Esophagus squamous epithelium (tissue), 5 donors: ENCODE measurements around the gene BMP5. TPM values are rescaled to one million over a fixed set of nuclear protein-coding genes. Genes with fewer than 3 reads are reported as not detected.

ENCODE experiments used
- DNase-seq: peaks from one replicate; lab custom pipeline; 2025; lab: John Stamatoyannopoulos, UW
- H3K27ac ChIP-seq, 4 donors: fragments of 200-600 bp; sonication (generic); one replicate each; pipeline ENCODE4 v1.5.1; 2016 to 2019; ENCODE audit warnings: mild to moderate bottlenecking in 1 of 4
- H3K27me3 ChIP-seq, 4 donors: fragments of 200-600 bp; sonication (generic); 1 replicate in 3 of 4; 2 replicates in 1 of 4; pipeline versions ENCODE4 v1.5.1 to v1.6.0; 2017 to 2021; ENCODE audit warnings: antibody characterized with exemption in 1 of 4
- H3K36me3 ChIP-seq, 3 donors: fragments of 200-600 bp; sonication (generic); one replicate each; pipeline ENCODE4 v1.5.1; 2016 to 2019
- H3K4me1 ChIP-seq, 3 donors: fragments of 200-600 bp; sonication (generic); one replicate each; pipeline ENCODE4 v1.5.1; 2017 to 2019
- H3K4me3 ChIP-seq, 4 donors: fragments of 200-600 bp; sonication (generic); 1 replicate in 3 of 4; 2 replicates in 1 of 4; pipeline ENCODE4 v1.5.1; 2016 to 2019; ENCODE audit warnings: mild to moderate bottlenecking in 2 of 4, moderate library complexity in 1 of 4
- H3K9me3 ChIP-seq, 3 donors: fragments of 200-600 bp; sonication (generic); one replicate each; pipeline ENCODE4 v1.5.1; 2016 to 2019
- CTCF ChIP-seq, 6 experiments: fragments of 450-650 bp in 4 of 6; fragments of 200-600 bp in 2 of 6; sonication (generic) in 2 of 6; IDR thresholded peaks; one replicate each; pipeline ENCODE4 v1.5.1; 2016 to 2019; ENCODE audit warnings: antibody characterized with exemption in 6 of 6, mild to moderate bottlenecking in 4 of 6, moderate library complexity in 4 of 6
- POLR2A ChIP-seq, 4 donors: fragments of 450-650 bp; IDR thresholded peaks; one replicate each; pipeline ENCODE4 v1.6.1; 2017; ENCODE audit warnings: antibody characterized with exemption in 4 of 4, mild to moderate bottlenecking in 4 of 4, moderate library complexity in 3 of 4
- WGBS, 2 donors: methylation state at CpG; one replicate each; pipeline ENCODE4 v1.1.5; 2018; 5-methylcytosine and 5-hydroxymethylcytosine counted together
- intact Hi-C: fragments of 100-400 bp; cut with DNase I; formaldehyde crosslinking; loops from one replicate; pipeline ENCODE4 v1.15.0; 2022
- total RNA-seq, 4 donors: library from RNA; depleted of rRNA; stranded (reverse); fragments of >200 nt; gene quantifications; one replicate each; pipeline ENCODE4 v1.1.0, GENCODE V29; 2016
- donor health status: DM: yes; HTN: yes; CAD: no.

BMP5 gene
- total RNA-seq, 4 donors from 2014 or later: 0.04 to 0.26 (median 0.15) TPM

- H3K4me1 ChIP-seq: no peaks in the 10 kb centered on the region
- TF ChIP-seq CTCF (IDR thresholded peaks at IDR 0.05) (no peak), POLR2A (IDR thresholded peaks at IDR 0.05) (no peak)
- no peak for DNase-seq
- WGBS, 2 donors: 45 to 53% methylated on average over 3 of the region's 3 CpGs
- no peak overlapping the region for H3K4me3 ChIP-seq
- no peaks in the 10 kb centered on the region for H3K9me3 ChIP-seq
- intact Hi-C loops: no loop called here
- no peaks in the 10 kb centered on the region for H3K27me3 ChIP-seq
- H3K36me3 ChIP-seq: no peaks in the 10 kb centered on the region
- no peak overlapping the region for H3K27ac ChIP-seq
Measured at GRCh38 chr6:55898342-55898741, 23.0 kb upstream of the BMP5 start.

GRCh38 chr6:55897346-55897745 lies 22.0 kb upstream of the BMP5 start:
- no peak for TF ChIP-seq POLR2A (IDR thresholded peaks at IDR 0.05)
- no peak for TF ChIP-seq CTCF (IDR thresholded peaks at IDR 0.05)
- DNase-seq: no peak
- WGBS, 2 donors: 56 to 79% methylated on average over 2 of the region's 2 CpGs

GRCh38 chr6:55895972-55896730 lies 20.8 kb upstream of the BMP5 start:
- no peak overlapping the region for H3K27ac ChIP-seq
- intact Hi-C loops: no loop called here
- H3K36me3 ChIP-seq: no peaks in the 10 kb centered on the region
- no peak for DNase-seq
- no peaks in the 10 kb centered on the region for H3K9me3 ChIP-seq
- no peaks in the 10 kb centered on the region for H3K27me3 ChIP-seq
- no peak overlapping the region for H3K4me3 ChIP-seq
- no peak for TF ChIP-seq CTCF (IDR thresholded peaks at IDR 0.05)
- TF ChIP-seq POLR2A (IDR thresholded peaks at IDR 0.05): no peak
- no peaks in the 10 kb centered on the region for H3K4me1 ChIP-seq
- 63 to 65% methylated on average over 5 of the region's 5 CpGs for WGBS, 2 donors

More at GRCh38 chr6:55897346-55897745, 22.0 kb upstream of the BMP5 start:
- Histone ChIP-seq H3K4me1 (no peaks in the 10 kb centered on the region), H3K36me3 (no peaks in the 10 kb centered on the region), H3K27me3 (no peaks in the 10 kb centered on the region), H3K4me3 (no peak overlapping the region), H3K9me3 (no peaks in the 10 kb centered on the region), H3K27ac (no peak overlapping the region)
- intact Hi-C loops: no loop called here

GRCh38 chr6:55892749-55893357 lies 17.5 kb upstream of the BMP5 start:
- Histone ChIP-seq H3K27me3 (no peaks in the 10 kb centered on the region), H3K36me3 (no peaks in the 10 kb centered on the region), H3K4me3 (no peak overlapping the region), H3K9me3 (no peaks in the 10 kb centered on the region), H3K27ac (no peak overlapping the region), H3K4me1 (no peaks in the 10 kb centered on the region)
- intact Hi-C loops: no loop called here
- no peak for DNase-seq
- TF ChIP-seq POLR2A (IDR thresholded peaks at IDR 0.05) (no peak), CTCF (IDR thresholded peaks at IDR 0.05) (no peak)
- 68 to 71% methylated on average over 4 of the region's 4 CpGs for WGBS, 2 donors

- Histone ChIP-seq H3K4me1 (no peaks in the 10 kb centered on the region), H3K27ac (no peak overlapping the region), H3K36me3 (no peaks in the 10 kb centered on the region), H3K9me3 (no peaks in the 10 kb centered on the region), H3K27me3 (no peaks in the 10 kb centered on the region), H3K4me3 (no peak overlapping the region)
- WGBS, 2 donors: 78 to 80% methylated on average over 4 to 6 of the region's 6 CpGs
- DNase-seq: no peak
- no peak for TF ChIP-seq POLR2A (IDR thresholded peaks at IDR 0.05)
- TF ChIP-seq CTCF (IDR thresholded peaks at IDR 0.05): no peak
- intact Hi-C loops: no loop called here
Measured at GRCh38 chr6:55888917-55889316, 13.5 kb upstream of the BMP5 start.
